Hepatocyte (in vitro differentiated cells): Measurements from ENCODE around the gene AKAP13. TPM values are rescaled to one million over a fixed set of nuclear protein-coding genes. Genes with fewer than 3 reads are reported as not detected.

Experiments
- DNase-seq: peaks from one replicate; pipeline ENCODE4 v3.0.0-alpha.2; 2016; ENCODE audit warnings: low spot score
- H2AFZ ChIP-seq: fragments of 200-600 bp; sonication (generic); 2 replicates; pipeline ENCODE4 v1.6.0; 2016; ENCODE audit warnings: antibody characterized with exemption, mild to moderate bottlenecking
- H3K27ac ChIP-seq: fragments of 200-600 bp; sonication (generic); 2 replicates; pipeline ENCODE4 v1.5.1; 2016; ENCODE audit warnings: mild to moderate bottlenecking
- H3K27me3 ChIP-seq: fragments of 200-600 bp; sonication (generic); 2 replicates; pipeline ENCODE4 v1.6.1; 2016
- H3K36me3 ChIP-seq: fragments of 200-600 bp; sonication (generic); replicated peaks from 2 replicates; pipeline ENCODE4 v1.5.1; 2016; ENCODE audit warnings: low read depth; ENCODE audit not compliant: insufficient read depth
- H3K4me1 ChIP-seq: fragments of 200-600 bp; sonication (generic); 2 replicates; pipeline ENCODE4 v1.5.1; 2016; ENCODE audit warnings: mild to moderate bottlenecking, moderate library complexity; ENCODE audit not compliant: insufficient read depth
- H3K4me2 ChIP-seq: fragments of 200-600 bp; sonication (generic); 2 replicates; pipeline ENCODE4 v1.6.0; 2016
- H3K4me3 ChIP-seq: fragments of 200-600 bp; sonication (generic); 2 replicates; pipeline ENCODE4 v1.5.1; 2016; ENCODE audit warnings: mild to moderate bottlenecking
- H3K79me2 ChIP-seq: fragments of 200-600 bp; sonication (generic); 2 replicates; pipeline ENCODE4 v1.6.0; 2017; ENCODE audit warnings: mild to moderate bottlenecking
- H3K9me2 ChIP-seq: fragments of 200-600 bp; sonication (generic); replicated peaks from 2 replicates; pipeline ENCODE4 v1.6.0; 2017; ENCODE audit warnings: mild to moderate bottlenecking; ENCODE audit not compliant: insufficient read depth
- H3K9me3 ChIP-seq: fragments of 200-600 bp; sonication (generic); 2 replicates; pipeline ENCODE4 v1.5.1; 2016; ENCODE audit warnings: low read depth, mild to moderate bottlenecking
- H4K20me1 ChIP-seq: fragments of 200-600 bp; sonication (generic); 2 replicates; pipeline ENCODE4 v1.6.0; 2016; ENCODE audit warnings: mild to moderate bottlenecking; ENCODE audit not compliant: insufficient read depth, poor library complexity, severe bottlenecking
- CTCF ChIP-seq: fragments of 200-600 bp; sonication (generic); IDR thresholded peaks from 2 replicates; pipeline ENCODE4 v1.5.1; 2016; ENCODE audit warnings: antibody characterized with exemption, mild to moderate bottlenecking; ENCODE audit not compliant: poor library complexity
- EZH2 ChIP-seq: fragments of 200-600 bp; sonication (generic); IDR thresholded peaks from 2 replicates; pipeline ENCODE4 v1.6.1; 2016; ENCODE audit warnings: antibody characterized with exemption, mild to moderate bottlenecking, borderline replicate concordance
- EZH2phosphoT487 ChIP-seq: fragments of 200-600 bp; sonication (generic); IDR thresholded peaks from one replicate; pipeline ENCODE4 v1.6.1; 2018; ENCODE audit warnings: antibody characterized with exemption, mild to moderate bottlenecking, low read depth, moderate library complexity; ENCODE audit not compliant: unreplicated experiment, severe bottlenecking
- WGBS: methylation state at CpG from one replicate; pipeline ENCODE4 v1.1.6; 2016; ENCODE audit warnings: low lambda C conversion rate; ENCODE audit errors: missing lambda C conversion rate; 5-methylcytosine and 5-hydroxymethylcytosine counted together
- polyA plus RNA-seq: library from polyadenylated mRNA; unstranded; fragments of >200 nt; fragmentation: Nextera tagmentation; extraction: Ambion mirVana; gene quantifications from 2 replicates; pipeline ENCODE4 v1.2.1, GENCODE V29; 2016
- total RNA-seq: library from RNA; depleted of rRNA; stranded (reverse); fragments of >200 nt; gene quantifications from 2 replicates; pipeline ENCODE4 v1.2.3, GENCODE V29; 2014

The AKAP13 gene
- total and polyA plus RNA-seq, 2 experiments from 2014 or later: 55.6 to 80.9 TPM

GRCh38 chr15:85789496-85789875, 409.1 kb downstream of the AKAP13 start:
- peaks cover 5% of the 10 kb centered on the region for H4K20me1 ChIP-seq

DNA sequence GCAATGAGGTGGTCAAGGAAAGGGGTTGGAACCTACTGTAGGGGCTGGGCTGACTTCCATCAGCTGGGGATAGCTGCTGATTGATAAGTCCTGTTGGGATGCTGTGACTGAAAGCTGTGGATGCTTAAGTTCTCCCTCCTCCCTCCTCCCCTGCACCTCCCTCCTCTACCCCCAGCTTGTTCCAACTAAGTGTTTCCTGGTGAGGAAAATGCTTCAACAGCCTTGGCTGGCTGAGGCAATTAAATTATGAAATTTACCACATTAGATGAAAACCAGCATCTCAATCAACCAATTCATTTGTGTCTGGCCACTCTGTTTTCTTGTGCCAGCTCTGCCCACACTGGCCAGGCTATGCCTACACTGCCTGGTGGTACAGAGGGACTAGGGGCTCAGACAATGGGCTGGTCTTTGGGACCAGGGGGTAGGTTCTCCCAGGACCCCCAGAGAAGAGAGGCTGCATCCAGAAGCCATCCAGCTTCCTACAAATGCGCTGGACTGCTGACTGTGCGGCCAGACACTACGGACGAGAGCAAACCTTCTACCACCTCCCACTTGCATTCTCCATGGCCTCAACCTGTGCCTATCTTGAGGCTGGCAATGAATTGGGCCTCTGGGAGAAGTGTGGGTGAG, 411.8 kb downstream of the AKAP13 start:
- no peak for DNase-seq
- Histone ChIP-seq H3K4me3 (no peak overlapping the region), H3K4me1 (peaks cover 6% of the 10 kb centered on the region), H2AFZ (no peak overlapping the region), H3K27me3 (no peaks in the 10 kb centered on the region), H3K9me3 (no peaks in the 10 kb centered on the region), H3K9me2 (no peaks in the 10 kb centered on the region), H3K36me3 (no peaks in the 10 kb centered on the region), H3K4me2 (no peak overlapping the region), H3K27ac (no peak overlapping the region), H4K20me1 (peaks cover 5% of the 10 kb centered on the region), H3K79me2 (peaks cover 70% of the 10 kb centered on the region)
- TF ChIP-seq CTCF (no peak), EZH2phosphoT487 (no peak), EZH2 (no peak)
- WGBS: 95% methylated on average over 4 of the region's 4 CpGs

More at GRCh38 chr15:85789496-85789875, 409.1 kb downstream of the AKAP13 start:
- 91% methylated on average over 7 of the region's 7 CpGs for WGBS
- Histone ChIP-seq H3K79me2 (peaks cover 87% of the 10 kb centered on the region), H3K4me1 (peaks cover 26% of the 10 kb centered on the region), H2AFZ (no peak overlapping the region), H3K27ac (no peak overlapping the region), H3K9me2 (no peaks in the 10 kb centered on the region), H3K27me3 (no peaks in the 10 kb centered on the region), H3K4me3 (no peak overlapping the region), H3K9me3 (no peaks in the 10 kb centered on the region), H3K4me2 (no peak overlapping the region), H3K36me3 (no peaks in the 10 kb centered on the region)
- TF ChIP-seq EZH2 (no peak), EZH2phosphoT487 (no peak), CTCF (no peak)
- no peak for DNase-seq

DNA sequence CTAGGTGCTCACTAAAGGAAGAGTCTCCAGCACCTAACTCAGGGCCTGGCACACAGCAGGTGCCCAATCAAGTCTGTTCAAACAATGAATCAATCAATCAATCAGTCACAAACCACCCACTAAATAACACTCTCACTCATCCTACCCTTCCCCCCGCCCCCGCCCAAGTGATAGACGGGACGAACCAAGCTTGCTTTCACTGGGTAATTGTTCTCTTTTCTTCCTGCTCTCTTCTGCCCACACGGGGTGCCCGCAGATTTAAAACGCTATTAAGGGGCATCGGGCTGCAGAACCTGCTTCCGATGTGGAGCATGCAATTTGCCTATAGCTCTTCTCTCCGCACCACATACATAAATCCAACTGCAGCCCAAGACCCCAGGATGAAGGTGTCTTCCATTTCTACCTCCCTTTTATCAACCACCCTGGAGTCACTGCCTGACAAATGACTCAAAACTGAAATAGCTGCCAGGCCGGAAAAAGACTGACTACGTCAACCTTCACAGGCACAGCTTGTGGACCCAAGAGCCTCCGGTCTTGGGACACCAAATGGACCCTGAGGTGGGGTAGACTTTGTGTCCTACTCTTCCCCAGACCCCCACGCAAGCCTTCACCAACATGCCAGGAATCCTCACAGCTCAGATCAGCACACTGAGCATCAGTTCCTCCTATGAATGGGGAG, 412.6 kb downstream of the AKAP13 start:
- Histone ChIP-seq H3K79me2 (peaks cover 63% of the 10 kb centered on the region), H3K27me3 (no peaks in the 10 kb centered on the region), H4K20me1 (peaks cover 5% of the 10 kb centered on the region), H3K4me3 (peak overlapping the region; percentile 89), H3K9me3 (no peaks in the 10 kb centered on the region), H2AFZ (no peak overlapping the region), H3K9me2 (no peaks in the 10 kb centered on the region), H3K27ac (no peak overlapping the region), H3K4me1 (peaks cover 6% of the 10 kb centered on the region), H3K4me2 (peak overlapping the region; percentile 93), H3K36me3 (no peaks in the 10 kb centered on the region)
- TF ChIP-seq CTCF (no peak), EZH2phosphoT487 (no peak), EZH2 (no peak)
- WGBS: 74% methylated on average over 14 of the region's 14 CpGs
- DNase-seq: no peak
